Pancreas (tissue), 10 donors: ENCODE results near the gene SEPTIN8. TPM values are rescaled to one million over a fixed set of nuclear protein-coding genes. Genes with fewer than 3 reads are reported as not detected.
A peak's percentile ranks its signal among the peaks of the same experiment; 100 is the strongest.

Experiments
- ATAC-seq, 4 donors: fragments of 200-7000 bp; cut with Tn5 transposase; one replicate each; pipeline versions ENCODE4 v1.8.0 to v1.9.1; 2020; ENCODE audit warnings: mild to moderate bottlenecking in 4 of 4, moderate library complexity in 4 of 4
- DNase-seq, 6 donors: peaks; one replicate each; pipeline ENCODE4 v3.0.0-alpha.2; 2020
- FAIRE-seq: peaks from 2 replicates; lab custom pipeline; 2012; peaks lifted over from hg19 to GRCh38; lab: Jason Lieb, UNC
- H3K27ac ChIP-seq, 4 donors: fragments of 200-600 bp; sonication (generic); 1 replicate in 3 of 4; 2 replicates in 1 of 4; pipeline versions ENCODE4 v1.5.0 to v1.8.0; 2020
- H3K27me3 ChIP-seq, 4 donors: fragments of 200-600 bp; one replicate each; pipeline ENCODE4 v1.8.0; 2021
- H3K36me3 ChIP-seq, 3 donors: fragments of 200-600 bp; sonication (generic) in 1 of 3; one replicate each; pipeline versions ENCODE4 v1.5.0 to v1.8.0; 2020 to 2021
- H3K4me1 ChIP-seq, 3 donors: fragments of 200-600 bp; one replicate each; pipeline ENCODE4 v1.8.0; 2021
- H3K4me3 ChIP-seq, 4 donors: fragments of 200-600 bp; sonication (generic) in 2 of 4; one replicate each; pipeline versions ENCODE4 v1.5.0 to v1.8.0; 2020 to 2021
- H3K9me3 ChIP-seq, 4 donors: fragments of 200-600 bp; one replicate each; pipeline ENCODE4 v1.8.0; 2021
- CTCF ChIP-seq, 4 donors: fragments of 200-600 bp; sonication (generic) in 3 of 4; IDR thresholded peaks; one replicate each; pipeline versions ENCODE4 v1.5.0 to v1.8.0; 2021; ENCODE audit warnings: antibody characterized with exemption in 4 of 4
- WGBS, 2 donors: extraction: QIAGEN DNeasy Blood & Tissue Kit; methylation state at CpG; one replicate each; pipeline ENCODE4 v1.1.7; 2013; 5-methylcytosine and 5-hydroxymethylcytosine counted together
- intact Hi-C, 3 donors: fragments of 100-400 bp; cut with DNase I; formaldehyde crosslinking; loops; one replicate each; pipeline versions ENCODE4 v1.11.1 to v1.14.2; 2022
- polyA plus RNA-seq, 2 donors: library from polyadenylated mRNA; stranded (reverse); fragments of 200-250 nt; gene quantifications; one replicate each; pipeline ENCODE4 v1.2.3, GENCODE V29; 2013
- total RNA-seq, 6 donors: library from RNA; stranded (reverse); fragmentation: NEBNext Ultra II Directional in 4 of 6; extraction: Animal tissue kit (Norgen Biotek cat#: 25700) in 4 of 6; gene quantifications; one replicate each; pipeline versions ENCODE4 v1.2.1 to v1.2.4, GENCODE V29; 2021 to 2023
- donor health status: healthy with polysubstance abuse.
- donor health status: DM: no; HTN: no; CAD: no; lungs with moderate emphysema.
- donor health status: DM: no; HTN: no; CAD: no.
- donor health status: control.
- donor health status: control.
- donor health status: Bipolar disorder and iron deficiency.
- donor health status: DM: yes; HTN: yes; CAD: no.
- donor health status: DM: no; HTN: no; CAD: no.
- donor health status: DM: no; HTN: no; CAD: no.
- donor health status: DM: yes; HTN: yes; CAD: no.

SEPTIN8 gene
- total and polyA plus RNA-seq, 8 donors, result 13.1 to 32.8 (median 18.3) TPM

GRCh38 chr5:132767150-132767549 lies 9.9 kb downstream of the SEPTIN8 start:
- ATAC-seq (no peak), DNase-seq (no peak), FAIRE-seq (no peak)
- H3K27ac ChIP-seq, result no peak overlapping the region
- TF ChIP-seq CTCF (IDR thresholded peaks at IDR 0.05), result no peak
- no peaks in the 10 kb centered on the region for H3K9me3 ChIP-seq
- no peaks in the 10 kb centered on the region for H3K27me3 ChIP-seq
- peaks cover 0 to 26% (median 0%) of the 10 kb centered on the region in 3 donors for H3K36me3 ChIP-seq
- 50 to 51% methylated on average over 2 of the region's 2 CpGs for WGBS, 2 donors
- no peaks in the 10 kb centered on the region for H3K4me1 ChIP-seq
- no peak overlapping the region for H3K4me3 ChIP-seq
- intact Hi-C loops, result no loop called here

- Histone ChIP-seq H3K9me3 (no peaks in the 10 kb centered on the region), H3K27me3 (no peaks in the 10 kb centered on the region), H3K27ac (no peak overlapping the region), H3K4me1 (no peaks in the 10 kb centered on the region), H3K4me3 (no peak overlapping the region), H3K36me3 (peaks cover 0 to 26% (median 0%) of the 10 kb centered on the region in 3 donors)
- WGBS, 2 donors, result 93 to 95% methylated on average over 1 of the region's 1 CpG
- DNase-seq (no peak), ATAC-seq (no peak), FAIRE-seq (no peak)
- intact Hi-C loops, result no loop called here
- no peak for TF ChIP-seq CTCF (IDR thresholded peaks at IDR 0.05)
These were observed 10.3 kb downstream of the SEPTIN8 start for GRCh38 chr5:132766806-132767055.

- Histone ChIP-seq H3K27ac (no peak overlapping the region), H3K4me1 (no peaks in the 10 kb centered on the region), H3K27me3 (no peaks in the 10 kb centered on the region), H3K9me3 (no peaks in the 10 kb centered on the region), H3K4me3 (no peak overlapping the region), H3K36me3 (peaks cover 0 to 26% (median 0%) of the 10 kb centered on the region in 3 donors)
- intact Hi-C loops, result no loop called here
- WGBS, 2 donors, result 89 to 92% methylated on average over 14 of the region's 14 CpGs
- no peak for FAIRE-seq
- ATAC-seq, result no peak
- no peak for TF ChIP-seq CTCF (IDR thresholded peaks at IDR 0.05)
- peak in 1 of 6 donors; percentile 36 for DNase-seq
These were observed 10.8 kb downstream of the SEPTIN8 start for GRCh38 chr5:132766020-132766805.

GRCh38 chr5:132765311-132766019 lies 11.6 kb downstream of the SEPTIN8 start:
- H3K27ac ChIP-seq, result no peak overlapping the region
- whole genome bisulfite sequencing, 2 donors, result 89 to 90% methylated on average over 12 of the region's 12 CpGs
- H3K36me3 ChIP-seq, result peaks cover 0 to 26% (median 0%) of the 10 kb centered on the region in 3 donors
- no peak for TF ChIP-seq CTCF (IDR thresholded peaks at IDR 0.05)
- ATAC-seq (no peak), FAIRE-seq (no peak), DNase-seq (peak in 1 of 6 donors; percentile 45)
- no peaks in the 10 kb centered on the region for H3K4me1 ChIP-seq
- no peaks in the 10 kb centered on the region for H3K27me3 ChIP-seq
- no peak overlapping the region for H3K4me3 ChIP-seq
- intact Hi-C loops, result no loop called here
- H3K9me3 ChIP-seq, result no peaks in the 10 kb centered on the region
